G401 (cell line): Measurements from ENCODE around the gene PRDM8. TPM values are rescaled to one million over a fixed set of nuclear protein-coding genes. Genes with fewer than 3 reads are reported as not detected.

Source experiments
- DNase-seq: peaks from one replicate; pipeline ENCODE4 v3.0.0-alpha.2; 2015; ENCODE audit warnings: low spot score
- in situ Hi-C: cut with HindIII; loops from 2 replicates; pipeline ENCODE4 v1.10.0; 2016; ENCODE audit warnings: low sequenced_read_pairs, mixed read lengths
- total RNA-seq: library from RNA; depleted of rRNA; stranded (reverse); fragments of >200 nt; shearing (Covaris generic); gene quantifications from 2 replicates; pipeline ENCODE4 v1.2.3, GENCODE V29; 2014

The PRDM8 gene
- total RNA-seq, 1 experiment from 2014 or later = 0.20 TPM

- DNase-seq = no peak
- in situ Hi-C loops = no loop called here
Observed at GRCh38 chr4:80182237-80182866, 15.0 kb upstream of the PRDM8 start.

- in situ Hi-C loops = no loop called here
- DNase-seq = no peak
Observed at GRCh38 chr4:80183250-80184052, 13.9 kb upstream of the PRDM8 start.

- DNase-seq = peak; percentile 37
- in situ Hi-C loops = no loop called here
Observed at GRCh38 chr4:80184053-80184824, 13.1 kb upstream of the PRDM8 start.

GRCh38 chr4:80184825-80185756, 12.2 kb upstream of the PRDM8 start:
- in situ Hi-C loops = no loop called here

GRCh38 chr4:80185787-80186548, 11.3 kb upstream of the PRDM8 start:
- no peak for DNase-seq
- in situ Hi-C loops = no loop called here

More at GRCh38 chr4:80184825-80185756, 12.2 kb upstream of the PRDM8 start:
- DNase-seq = no peak

- in situ Hi-C loops = no loop called here
- no peak for DNase-seq
Observed at GRCh38 chr4:80186676-80187075, 10.6 kb upstream of the PRDM8 start.

GRCh38 chr4:80187677-80188076, 9.6 kb upstream of the PRDM8 start:
- in situ Hi-C loops = no loop called here
- DNase-seq = no peak

GRCh38 chr4:80188457-80188800, 8.9 kb upstream of the PRDM8 start:
- in situ Hi-C loops = no loop called here
- no peak for DNase-seq

- DNase-seq = no peak
- in situ Hi-C loops = no loop called here
Observed at GRCh38 chr4:80188801-80189458, 8.4 kb upstream of the PRDM8 start.

GRCh38 chr4:80189581-80189955, 7.7 kb upstream of the PRDM8 start:
- in situ Hi-C loops = no loop called here
- no peak for DNase-seq

GRCh38 chr4:80189956-80190677, 7.2 kb upstream of the PRDM8 start:
- in situ Hi-C loops = no loop called here
- DNase-seq = peak; percentile 53

GRCh38 chr4:80192252-80192866, 4.9 kb upstream of the PRDM8 start:
- in situ Hi-C loops = no loop called here
- DNase-seq = no peak

GRCh38 chr4:80192937-80193336, 4.4 kb upstream of the PRDM8 start:
- in situ Hi-C loops = no loop called here
- no peak for DNase-seq

- DNase-seq = no peak
- in situ Hi-C loops = no loop called here
Observed at GRCh38 chr4:80195441-80196140, 1.7 kb upstream of the PRDM8 start.

- DNase-seq = no peak
- in situ Hi-C loops = no loop called here
Observed at GRCh38 chr4:80196259-80196921, 913 bp upstream of the PRDM8 start.
